GM18907 (cell line): Measurements from ENCODE around the gene CCNL1.

Source experiments
- ATAC-seq: cut with Tn5 transposase; IDR thresholded peaks from one replicate; pipeline ENCODE4 v1.9.1; 2021; ENCODE audit warnings: mild to moderate bottlenecking, moderate library complexity; ENCODE audit not compliant: unreplicated experiment

Gene CCNL1

DNA sequence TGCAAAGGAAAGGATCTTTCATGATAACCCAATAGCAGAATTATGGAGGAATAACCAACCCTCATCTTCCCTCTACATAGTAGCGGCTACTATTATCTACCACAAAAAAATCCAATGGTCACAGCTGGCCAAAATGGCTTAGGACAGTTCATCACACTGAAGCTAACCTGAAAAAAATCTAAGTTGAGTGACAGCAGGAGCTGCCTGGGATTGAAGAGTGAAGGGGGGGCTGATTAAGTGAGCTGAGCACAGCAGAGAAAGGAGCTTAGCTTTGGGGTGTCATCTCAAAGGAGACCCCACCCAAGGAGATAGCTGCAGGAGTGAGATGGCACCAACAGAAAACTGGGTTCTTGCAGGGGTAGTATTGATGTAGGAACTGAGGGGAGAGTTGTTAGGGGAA, 33.6 kb downstream of the CCNL1 start:
- ATAC-seq, result no peak

DNA sequence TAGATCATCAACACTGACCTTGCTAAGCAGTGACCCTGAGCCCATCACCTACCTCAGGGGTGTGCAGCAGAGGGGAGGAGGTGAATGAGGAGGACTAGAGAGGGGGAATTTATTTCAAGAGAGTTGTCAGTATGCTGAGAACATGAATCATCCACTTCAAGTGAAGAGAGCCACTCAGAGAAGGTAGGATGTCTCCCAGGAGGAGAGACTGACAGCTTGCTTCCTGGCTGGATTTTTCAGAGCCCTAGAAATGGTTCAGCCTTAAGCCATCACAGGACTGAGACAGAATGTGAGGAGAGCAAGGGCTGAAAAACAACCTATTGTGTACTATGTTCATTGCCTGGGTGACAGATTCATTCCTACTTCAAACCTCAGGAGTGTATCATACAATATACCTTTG, 34.8 kb downstream of the CCNL1 start:
- ATAC-seq, result no peak

- no peak for ATAC-seq
These were observed 36.3 kb downstream of the CCNL1 start for GRCh38 chr3:157123621-157124020.

DNA sequence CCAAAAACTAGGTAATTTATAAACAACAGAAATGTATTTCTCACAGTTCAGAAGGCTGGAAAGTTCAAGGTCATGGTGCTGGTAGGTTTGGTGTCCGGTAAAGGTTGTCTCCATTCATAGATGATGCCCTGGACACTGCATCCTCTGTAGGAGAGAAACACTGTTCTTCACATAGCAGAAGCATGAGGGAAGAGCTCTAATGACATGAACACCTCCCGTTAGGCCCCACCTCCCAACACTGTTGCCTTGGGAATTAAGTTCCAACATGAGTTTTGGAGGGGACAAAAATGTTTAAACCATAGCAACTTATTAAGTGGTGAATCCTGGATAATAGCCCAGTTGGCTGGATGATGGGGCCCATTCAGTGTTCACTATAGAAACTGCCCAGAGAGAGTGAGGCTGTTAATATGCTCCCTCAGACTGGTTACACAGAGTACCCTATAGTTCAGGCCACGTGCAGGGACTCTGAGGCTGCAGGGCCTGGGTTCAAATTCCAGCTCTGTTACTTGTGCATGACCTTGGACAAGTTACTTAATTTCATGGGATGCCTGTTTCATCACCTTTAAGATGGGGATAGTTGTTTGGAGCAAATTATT, 37.0 kb downstream of the CCNL1 start:
- no peak for ATAC-seq

DNA sequence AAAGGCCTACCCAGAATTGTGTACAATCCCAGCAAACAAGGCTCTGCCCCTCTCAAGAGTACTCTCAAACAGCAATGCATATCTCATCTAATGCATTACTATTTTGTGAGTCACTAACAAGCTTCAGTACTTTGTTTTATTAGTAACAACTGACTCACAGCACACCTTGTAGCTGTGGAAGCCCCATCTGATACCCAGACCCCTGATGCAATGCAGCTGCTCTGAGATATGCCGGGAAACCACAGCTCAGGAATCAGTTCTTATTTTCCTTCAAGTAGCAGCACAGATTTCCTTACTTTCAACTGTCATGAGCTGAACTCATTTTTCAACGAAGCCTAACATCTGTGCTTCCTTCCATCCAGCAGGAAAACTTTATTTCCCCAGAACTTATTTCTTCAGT, 37.8 kb downstream of the CCNL1 start:
- ATAC-seq, result no peak

GRCh38 chr3:157121522-157121921, 38.4 kb downstream of the CCNL1 start:
- no peak for ATAC-seq

DNA sequence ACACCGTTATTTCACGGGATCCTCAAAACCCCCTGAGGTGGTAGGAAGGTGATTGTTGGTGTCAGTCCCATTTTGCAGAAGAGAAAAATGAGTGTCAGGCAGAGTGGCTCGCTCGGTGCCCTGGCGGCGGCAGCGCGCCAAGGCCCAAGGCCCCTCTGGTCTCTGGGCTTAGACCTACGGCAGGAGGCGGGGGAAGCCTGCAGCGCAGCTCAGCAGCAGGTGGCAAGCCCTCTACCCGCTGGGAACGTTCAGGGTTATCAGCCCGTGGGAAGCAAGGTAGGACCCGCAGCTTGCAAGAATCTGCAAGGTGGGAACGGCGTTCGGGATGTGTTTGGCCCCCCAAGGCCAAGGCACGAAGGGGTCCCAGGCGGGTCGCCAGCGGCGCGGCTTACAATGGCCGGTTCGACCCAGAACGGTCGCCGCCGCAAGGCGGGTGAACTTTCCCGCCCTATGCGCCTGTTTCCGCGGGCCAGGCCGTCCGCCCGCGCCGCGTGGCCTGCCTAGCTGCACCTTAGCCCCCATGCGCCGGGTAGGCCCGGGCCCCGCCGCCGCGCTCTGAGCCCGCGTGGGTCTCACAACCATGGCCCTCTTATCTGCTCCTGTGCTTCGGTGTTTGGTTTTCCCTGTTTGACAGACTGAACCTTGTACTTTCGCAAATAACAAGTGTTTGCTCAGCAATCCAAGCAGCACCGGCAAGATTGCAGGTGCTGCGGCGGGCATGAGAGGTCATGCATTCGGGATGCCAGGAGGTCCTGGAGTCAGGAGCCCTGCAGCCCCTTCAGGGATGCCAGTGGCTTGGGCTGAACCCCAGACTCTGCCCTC, 39.7 kb downstream of the CCNL1 start:
- ATAC-seq, result no peak

GRCh38 chr3:157119369-157119951, 40.5 kb downstream of the CCNL1 start:
- no peak for ATAC-seq

- no peak for ATAC-seq
These were observed 41.9 kb downstream of the CCNL1 start for GRCh38 chr3:157117875-157118654.

DNA sequence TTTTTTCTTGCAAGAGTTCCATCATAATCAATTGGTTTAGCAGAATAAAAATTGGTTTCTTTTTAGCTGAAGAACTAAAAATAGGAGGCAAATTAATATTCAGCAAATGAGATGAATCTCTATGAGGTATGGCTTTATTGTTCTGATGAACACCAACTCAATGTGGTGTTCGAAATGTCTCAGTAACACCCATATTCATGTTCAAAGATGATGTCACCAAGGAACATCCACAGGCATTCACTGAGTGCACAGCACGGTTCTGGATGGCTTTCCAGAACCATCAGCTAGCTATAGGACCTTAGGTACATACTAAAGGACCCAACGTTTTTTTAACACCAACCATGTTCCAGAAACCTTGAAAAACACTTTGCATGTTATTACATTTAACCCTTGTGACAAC, 42.7 kb downstream of the CCNL1 start:
- ATAC-seq, result no peak

GRCh38 chr3:157116017-157116416, 43.9 kb downstream of the CCNL1 start:
- ATAC-seq, result no peak

- no peak for ATAC-seq
These were observed 44.6 kb downstream of the CCNL1 start for GRCh38 chr3:157115069-157116006.

GRCh38 chr3:157113832-157114505, 46.0 kb downstream of the CCNL1 start:
- ATAC-seq, result no peak

GRCh38 chr3:157112536-157112935, 47.4 kb downstream of the CCNL1 start:
- no peak for ATAC-seq

GRCh38 chr3:157111518-157111917, 48.4 kb downstream of the CCNL1 start:
- no peak for ATAC-seq

GRCh38 chr3:157110761-157111278, 49.1 kb downstream of the CCNL1 start:
- no peak for ATAC-seq

DNA sequence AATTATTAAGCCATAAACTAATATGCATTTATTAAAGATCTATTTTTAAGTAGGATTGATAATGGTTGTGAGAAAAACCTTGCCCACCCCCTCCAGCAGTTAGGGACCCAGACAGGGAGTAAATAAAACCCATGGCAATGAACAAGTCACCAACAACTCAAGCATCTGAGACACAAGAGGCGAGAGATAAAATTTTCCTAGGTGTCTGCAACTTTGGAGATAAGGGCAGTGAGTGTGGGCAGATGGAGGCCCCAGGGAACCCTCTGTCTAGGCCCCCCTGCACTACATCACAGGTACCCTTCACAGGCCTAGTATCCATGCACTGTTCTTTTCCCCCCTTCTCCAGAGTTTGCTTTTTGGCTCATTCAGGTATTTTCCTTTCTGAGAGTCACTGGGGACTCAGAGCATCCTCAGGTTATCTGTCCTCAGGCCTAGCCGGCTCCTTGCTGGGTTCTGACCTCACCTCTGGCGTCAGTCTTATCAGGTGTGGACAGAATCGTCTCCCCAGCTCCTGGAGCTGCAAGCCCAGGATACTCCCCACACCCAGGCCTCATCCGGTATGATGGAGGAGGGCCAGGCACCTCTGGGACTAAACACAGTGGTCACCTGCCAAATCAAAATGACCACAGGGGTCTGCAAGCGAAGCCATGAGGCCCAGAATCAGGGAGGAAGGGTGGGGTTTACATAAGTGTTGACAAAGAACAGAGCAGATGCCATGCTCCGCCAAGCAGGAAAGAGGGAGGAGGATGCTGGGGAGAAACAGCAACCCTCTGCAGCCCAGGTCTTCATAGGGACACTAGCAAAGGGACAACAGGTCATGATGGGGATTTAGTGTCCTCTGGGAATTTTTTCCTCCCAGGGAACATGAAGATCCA, 50.4 kb downstream of the CCNL1 start:
- no peak for ATAC-seq

GRCh38 chr3:157107644-157108133, 52.3 kb downstream of the CCNL1 start:
- ATAC-seq, result no peak
